Measurements from ENCODE around the gene CYREN. TPM values are rescaled to one million over a fixed set of nuclear protein-coding genes. Genes with fewer than 3 reads are reported as not detected.

Gene CYREN
- total and polyA plus RNA-seq, 9 of the 15 experiments (the other 6 are each of a cell fraction or from before 2014, with no cell fraction given): 13.9 to 108 (median 88.8) TPM

- no peak for TF ChIP-seq KAT7 (CRISPR knock-in tag; IDR thresholded peaks at IDR 0.05; ENCODE audit: borderline replicate concordance)
- no peak for TF ChIP-seq ZNF668 (CRISPR knock-in tag; IDR thresholded peaks at IDR 0.05)
- TF ChIP-seq IFI16 (CRISPR knock-in tag; IDR thresholded peaks at IDR 0.05): no peak
Observed at GRCh38 chr7:135195156-135195555, 24.6 kb upstream of the CYREN start (continued).

GRCh38 chr7:135194494-135195095, 24.1 kb upstream of the CYREN start:
- Histone ChIP-seq H3K4me3 (no peak overlapping the region), H3K79me2 (ENCODE audit: control insufficient read depth, insufficient read depth, low read length) (no peaks in the 10 kb centered on the region), H3K4me1 (replicated peaks in 1 of 2; ENCODE audit: control insufficient read depth in 2 of 2, insufficient read depth in 2 of 2, low read length in 2 of 2) (no peaks in the 10 kb centered on the region), H3K27me3 (ENCODE audit: control insufficient read depth in 2 of 2, insufficient read depth in 2 of 2, low read length in 2 of 2) (no peaks in the 10 kb centered on the region), H3K9ac (ENCODE audit: insufficient read depth in 1 of 2, low read depth in 2 of 2, low read length in 2 of 2) (peak overlapping the region in 1 of 2 experiments; percentile 31; a peak in 2 of 4 replicates), H2AFZ (ENCODE audit: low read depth, low read length) (no peak overlapping the region), H4K20me1 (replicated peaks; ENCODE audit: control insufficient read depth, insufficient read depth, low read length) (no peaks in the 10 kb centered on the region), H3K4me2 (ENCODE audit: insufficient read depth, low read length) (no peak overlapping the region), H3K36me3 (ENCODE audit: control insufficient read depth, insufficient read depth, low read length) (peaks cover 22% of the 10 kb centered on the region; the same call in 2 of the 3 replicates), H3K9me1 (ENCODE audit: control insufficient read depth, insufficient read depth, low read length) (peaks cover 3% of the 10 kb centered on the region), H3K27ac (ENCODE audit: extremely low read depth, low read depth, low read length) (no peak overlapping the region), H3K9me3 (replicated peaks; ENCODE audit: control insufficient read depth, insufficient read depth, low read depth, low read length) (no peaks in the 10 kb centered on the region)
- no peak for ATAC-seq
- no peak for TF ChIP-seq ZNF121 (CRISPR knock-in tag; conservative IDR thresholded peaks at IDR 0.05)
- WGBS (ENCODE audit: insufficient coverage, low coverage, missing lambda C conversion rate): 65% methylated on average over 12 of the region's 12 CpGs
- DNase-seq (ENCODE audit: extremely low read depth in 1 of 4, low spot score in 3 of 4): no peak
- intact Hi-C loops (cut with micrococcal nuclease): no loop called here
- CTCF ChIA-PET (ENCODE audit: low intra/inter-chr PET ratio): no interaction called here
- BruUV-seq (replicated peaks): no TSS peak
- in situ Hi-C loops (cut with MboI): no loop called here
- POLR2A ChIA-PET: interaction anchor here (0.6 to 1.1 kb wide), 7 partner anchors 8 to 467 kb away, joined by 3 to 5 read pairs (median 3); no protein-coding TSS in a partner anchor
- no peak for FAIRE-seq
